ENCODE data around the gene WDR41. TPM values are rescaled to one million over a fixed set of nuclear protein-coding genes. Genes with fewer than 3 reads are reported as not detected.
"Not testable (repeated sequence)": the region's sequence is repeated elsewhere in the genome, so short reads cannot be mapped to it uniquely, and the experiment has no call there.

WDR41 gene
- total and polyA plus RNA-seq, 7 donors: 14.3 to 65.6 (median 36.8) TPM

- DNase-seq: no peak
- Histone ChIP-seq H3K27ac (no peak overlapping the region), H3K9me3 (no peaks in the 10 kb centered on the region), H3K36me3 (no peaks in the 10 kb centered on the region), H3K27me3 (no peaks in the 10 kb centered on the region), H3K4me3 (no peak overlapping the region), H3K4me1 (no peaks in the 10 kb centered on the region)
- 59 to 90% methylated on average over 1 of the region's 1 CpG for WGBS, 2 donors
- TF ChIP-seq POLR2A (IDR thresholded peaks at IDR 0.05) (no peak), EP300 (IDR thresholded peaks at IDR 0.05) (no peak), CTCF (IDR thresholded peaks at IDR 0.05) (no peak), POLR2AphosphoS5 (IDR thresholded peaks at IDR 0.05) (no peak)
- intact Hi-C loops (cut with DNase I): no loop called here
Observed at GRCh38 chr5:77513321-77513720, 21.2 kb upstream of the WDR41 start.

- H3K27ac ChIP-seq; H3K36me3 ChIP-seq; H3K9me3 ChIP-seq; H3K4me3 ChIP-seq; H3K27me3 ChIP-seq; H3K4me1 ChIP-seq; DNase-seq; intact Hi-C loops (cut with DNase I): not testable (repeated sequence)
- WGBS, 2 donors: 88 to 89% methylated on average over 9 of the region's 9 CpGs
Observed at GRCh38 chr5:77501132-77501531, 9.0 kb upstream of the WDR41 start.

GRCh38 chr5:77499973-77500372 lies 7.9 kb upstream of the WDR41 start:
- no peak for DNase-seq
- 78 to 92% methylated on average over 2 of the region's 2 CpGs for WGBS, 2 donors
- TF ChIP-seq EP300 (IDR thresholded peaks at IDR 0.05) (no peak), CTCF (IDR thresholded peaks at IDR 0.05) (no peak), POLR2A (IDR thresholded peaks at IDR 0.05) (no peak), POLR2AphosphoS5 (IDR thresholded peaks at IDR 0.05) (no peak)
- Histone ChIP-seq H3K27ac (no peak overlapping the region), H3K27me3 (no peaks in the 10 kb centered on the region), H3K4me3 (no peak overlapping the region), H3K9me3 (no peaks in the 10 kb centered on the region), H3K4me1 (no peaks in the 10 kb centered on the region), H3K36me3 (no peaks in the 10 kb centered on the region)
- intact Hi-C loops (cut with DNase I): no loop called here

GRCh38 chr5:77499441-77499840 lies 7.3 kb upstream of the WDR41 start:
- Histone ChIP-seq H3K27me3 (no peaks in the 10 kb centered on the region), H3K4me3 (no peak overlapping the region), H3K9me3 (no peaks in the 10 kb centered on the region), H3K4me1 (no peaks in the 10 kb centered on the region), H3K36me3 (no peaks in the 10 kb centered on the region), H3K27ac (no peak overlapping the region)
- TF ChIP-seq CTCF (IDR thresholded peaks at IDR 0.05) (no peak), EP300 (IDR thresholded peaks at IDR 0.05) (no peak)
- intact Hi-C loops (cut with DNase I): no loop called here
- no peak for DNase-seq
- 41 to 67% methylated on average over 3 of the region's 3 CpGs for WGBS, 2 donors

GRCh38 chr5:77498952-77499351 lies 6.8 kb upstream of the WDR41 start:
- intact Hi-C loops (cut with DNase I): no loop called here
- TF ChIP-seq CTCF (IDR thresholded peaks at IDR 0.05) (no peak), POLR2A (IDR thresholded peaks at IDR 0.05) (no peak), EP300 (IDR thresholded peaks at IDR 0.05) (no peak), POLR2AphosphoS5 (IDR thresholded peaks at IDR 0.05) (no peak)
- 81 to 90% methylated on average over 2 of the region's 2 CpGs for WGBS, 2 donors

More at GRCh38 chr5:77498952-77499351, 6.8 kb upstream of the WDR41 start:
- no peaks in the 10 kb centered on the region for H3K4me1 ChIP-seq
- no peak overlapping the region for H3K27ac ChIP-seq
- no peak overlapping the region for H3K4me3 ChIP-seq
- H3K36me3 ChIP-seq: no peaks in the 10 kb centered on the region
- no peaks in the 10 kb centered on the region for H3K9me3 ChIP-seq
- H3K27me3 ChIP-seq: no peaks in the 10 kb centered on the region
- no peak for DNase-seq
